Activated T-cell treated with anti-CD3 and anti-CD28 coated beads, Interleukin-2, amount 50 U/mL, for 24 hours (primary cell): ENCODE data around the gene PDE6D.
A peak's percentile ranks its signal among the peaks of the same experiment; 100 is the strongest.

Experiments used
- DNase-seq: peaks from one replicate; pipeline ENCODE4 v3.0.0-alpha.2; 2020
- H3K27ac Mint-ChIP-seq: 2 replicates; pipeline ENCODE4 v1.8.0; 2020; ENCODE audit warnings: mild to moderate bottlenecking, mixed read lengths
- H3K27me3 Mint-ChIP-seq: 2 replicates; pipeline ENCODE4 v1.8.0; 2020; ENCODE audit warnings: mixed read lengths
- H3K36me3 Mint-ChIP-seq: 2 replicates; pipeline ENCODE4 v1.8.0; 2020; ENCODE audit warnings: low read depth, mixed read lengths
- H3K4me1 Mint-ChIP-seq: 2 replicates; pipeline ENCODE4 v1.8.0; 2020; ENCODE audit warnings: low read depth, mixed read lengths
- H3K4me3 Mint-ChIP-seq: 2 replicates; pipeline ENCODE4 v1.8.0; 2020; ENCODE audit warnings: mild to moderate bottlenecking, moderate library complexity, mixed read lengths
- H3K9me3 Mint-ChIP-seq: 2 replicates; pipeline ENCODE4 v1.8.0; 2020; ENCODE audit warnings: mixed read lengths

The PDE6D gene

GRCh38 chr2:231709636-231709980 is 71.5 kb downstream of the PDE6D start:
- H3K27me3 Mint-ChIP-seq = no peaks in the 10 kb centered on the region
- H3K27ac Mint-ChIP-seq = peak overlapping the region; percentile 99
- peak overlapping the region; percentile 99 for H3K4me3 Mint-ChIP-seq
- no peaks in the 10 kb centered on the region for H3K9me3 Mint-ChIP-seq
- peaks cover 41% of the 10 kb centered on the region for H3K4me1 Mint-ChIP-seq
- DNase-seq = no peak
- H3K36me3 Mint-ChIP-seq = peaks cover 72% of the 10 kb centered on the region

GRCh38 chr2:231708773-231709635 is 72.1 kb downstream of the PDE6D start:
- Mint-ChIP-seq H3K9me3 (no peaks in the 10 kb centered on the region), H3K36me3 (peaks cover 70% of the 10 kb centered on the region), H3K4me1 (peaks cover 41% of the 10 kb centered on the region), H3K27ac (peak overlapping the region; percentile 100), H3K4me3 (peak overlapping the region; percentile 99), H3K27me3 (no peaks in the 10 kb centered on the region)
- DNase-seq = peak; percentile 75

GRCh38 chr2:231707927-231708772 is 72.9 kb downstream of the PDE6D start, which contains the start of gene PTMA:
Gene PTMA, plus strand, starts transcription at chr2:231708525. Its CDS starts 182 bp downstream, at chr2:231708707.
- H3K9me3 Mint-ChIP-seq = no peaks in the 10 kb centered on the region
- peak within 1 kb of the TSS; percentile 99 for H3K4me3 Mint-ChIP-seq

GRCh38 chr2:231707625-231707926 is 73.5 kb downstream of the PDE6D start:
- Mint-ChIP-seq H3K36me3 (peaks cover 60% of the 10 kb centered on the region), H3K4me3 (peak overlapping the region; percentile 96), H3K9me3 (no peaks in the 10 kb centered on the region), H3K27ac (peak overlapping the region; percentile 100), H3K4me1 (peaks cover 33% of the 10 kb centered on the region), H3K27me3 (no peaks in the 10 kb centered on the region)
- DNase-seq = no peak

More at GRCh38 chr2:231707927-231708772, 72.9 kb downstream of the PDE6D start, which contains the start of gene PTMA:
- H3K27ac Mint-ChIP-seq = peak within 1 kb of the TSS; percentile 100
- peaks cover 64% of the 10 kb centered on the region for H3K36me3 Mint-ChIP-seq
- DNase-seq = peak; percentile 100
- H3K27me3 Mint-ChIP-seq = no peaks in the 10 kb centered on the region
- H3K4me1 Mint-ChIP-seq = peaks cover 36% of the 10 kb centered on the region

- Mint-ChIP-seq H3K4me1 (peaks cover 27% of the 10 kb centered on the region), H3K9me3 (no peaks in the 10 kb centered on the region), H3K36me3 (peaks cover 54% of the 10 kb centered on the region), H3K27ac (peak overlapping the region; percentile 100), H3K27me3 (no peaks in the 10 kb centered on the region), H3K4me3 (peak overlapping the region; percentile 96)
- DNase-seq = peak; percentile 97
Observed at GRCh38 chr2:231706731-231707624, 74.1 kb downstream of the PDE6D start.

GRCh38 chr2:231704017-231704416 is 77.1 kb downstream of the PDE6D start:
- Mint-ChIP-seq H3K27ac (no peak overlapping the region), H3K27me3 (no peaks in the 10 kb centered on the region), H3K36me3 (peaks cover 31% of the 10 kb centered on the region), H3K4me3 (no peak overlapping the region), H3K4me1 (peaks cover 22% of the 10 kb centered on the region), H3K9me3 (no peaks in the 10 kb centered on the region)
- no peak for DNase-seq

- Mint-ChIP-seq H3K9me3 (no peaks in the 10 kb centered on the region), H3K27me3 (no peaks in the 10 kb centered on the region), H3K4me1 (peaks cover 20% of the 10 kb centered on the region), H3K27ac (no peak overlapping the region), H3K4me3 (no peak overlapping the region), H3K36me3 (peaks cover 19% of the 10 kb centered on the region)
- no peak for DNase-seq
Observed at GRCh38 chr2:231701456-231702373, 79.4 kb downstream of the PDE6D start.

GRCh38 chr2:231699006-231699405 is 82.1 kb downstream of the PDE6D start:
- peaks cover 3% of the 10 kb centered on the region for H3K36me3 Mint-ChIP-seq
- no peaks in the 10 kb centered on the region for H3K27me3 Mint-ChIP-seq
- H3K4me3 Mint-ChIP-seq = no peak overlapping the region
- DNase-seq = no peak
- no peak overlapping the region for H3K27ac Mint-ChIP-seq
- peaks cover 5% of the 10 kb centered on the region for H3K4me1 Mint-ChIP-seq
- H3K9me3 Mint-ChIP-seq = no peaks in the 10 kb centered on the region

- no peak overlapping the region for H3K27ac Mint-ChIP-seq
- no peak for DNase-seq
- no peaks in the 10 kb centered on the region for H3K9me3 Mint-ChIP-seq
- no peaks in the 10 kb centered on the region for H3K27me3 Mint-ChIP-seq
- no peak overlapping the region for H3K4me3 Mint-ChIP-seq
- H3K4me1 Mint-ChIP-seq = no peaks in the 10 kb centered on the region
- no peaks in the 10 kb centered on the region for H3K36me3 Mint-ChIP-seq
Observed at GRCh38 chr2:231696004-231696367, 85.1 kb downstream of the PDE6D start.

GRCh38 chr2:231693956-231694355 is 87.1 kb downstream of the PDE6D start:
- no peak overlapping the region for H3K4me3 Mint-ChIP-seq
- no peak for DNase-seq
- H3K27ac Mint-ChIP-seq = no peak overlapping the region
- no peaks in the 10 kb centered on the region for H3K4me1 Mint-ChIP-seq
- H3K27me3 Mint-ChIP-seq = no peaks in the 10 kb centered on the region
- H3K9me3 Mint-ChIP-seq = no peaks in the 10 kb centered on the region
- no peaks in the 10 kb centered on the region for H3K36me3 Mint-ChIP-seq

GRCh38 chr2:231692847-231693246 is 88.2 kb downstream of the PDE6D start:
- Mint-ChIP-seq H3K4me3 (no peak overlapping the region), H3K4me1 (no peaks in the 10 kb centered on the region), H3K9me3 (no peaks in the 10 kb centered on the region), H3K27me3 (no peaks in the 10 kb centered on the region), H3K36me3 (no peaks in the 10 kb centered on the region), H3K27ac (no peak overlapping the region)
- DNase-seq = no peak

GRCh38 chr2:231691251-231691772 is 89.8 kb downstream of the PDE6D start:
- no peaks in the 10 kb centered on the region for H3K9me3 Mint-ChIP-seq
- H3K27ac Mint-ChIP-seq = no peak overlapping the region
- no peak for DNase-seq

GRCh38 chr2:231689124-231689893 is 91.8 kb downstream of the PDE6D start:
- H3K36me3 Mint-ChIP-seq = no peaks in the 10 kb centered on the region
- H3K4me3 Mint-ChIP-seq = no peak overlapping the region
- peaks cover 8% of the 10 kb centered on the region for H3K4me1 Mint-ChIP-seq
- no peaks in the 10 kb centered on the region for H3K27me3 Mint-ChIP-seq
- H3K9me3 Mint-ChIP-seq = no peaks in the 10 kb centered on the region
- H3K27ac Mint-ChIP-seq = no peak overlapping the region
- DNase-seq = no peak

More at GRCh38 chr2:231691251-231691772, 89.8 kb downstream of the PDE6D start:
- no peaks in the 10 kb centered on the region for H3K36me3 Mint-ChIP-seq
- no peaks in the 10 kb centered on the region for H3K27me3 Mint-ChIP-seq
- H3K4me1 Mint-ChIP-seq = peaks cover 8% of the 10 kb centered on the region
- no peak overlapping the region for H3K4me3 Mint-ChIP-seq
